Measurements from ENCODE around the gene GYPC. TPM values are rescaled to one million over a fixed set of nuclear protein-coding genes. Genes with fewer than 3 reads are reported as not detected.
"Not testable (repeated sequence)": the region's sequence is repeated elsewhere in the genome, so short reads cannot be mapped to it uniquely, and the experiment has no call there.

GYPC gene
- total and polyA plus RNA-seq, 4 donors = 8.7 to 419 (median 12.3) TPM

GRCh38 chr2:126645211-126645618 is 10.7 kb upstream of the GYPC start:
- H3K9ac ChIP-seq (ENCODE audit: low read depth in 1 of 2, low read length in 2 of 2) = no peak overlapping the region
- H3K36me3 ChIP-seq (ENCODE audit: control insufficient read depth in 4 of 4, insufficient read depth in 3 of 4, low read depth in 1 of 4, low read length in 3 of 4) = no peaks in the 10 kb centered on the region
- H3K27me3 ChIP-seq (ENCODE audit: control insufficient read depth in 4 of 4, insufficient read depth in 4 of 4, low read length in 3 of 4) = no peaks in the 10 kb centered on the region
- 86% methylated on average over 1 of the region's 1 CpG for WGBS
- no peak overlapping the region for H3K27ac ChIP-seq (ENCODE audit: low read depth in 1 of 2, low read length in 2 of 2)
- peak; percentile 65 for DNase-seq (ENCODE audit: low spot score)
- no peak overlapping the region for H3K4me3 ChIP-seq (ENCODE audit: low read depth in 1 of 3, low read length in 3 of 3)
- H3K9me3 ChIP-seq (ENCODE audit: control insufficient read depth in 4 of 4, low read length in 3 of 4) = no peaks in the 10 kb centered on the region
- no peaks in the 10 kb centered on the region for H3K4me1 ChIP-seq (ENCODE audit: control insufficient read depth in 4 of 4, insufficient read depth in 4 of 4, low read length in 3 of 4)
- TF ChIP-seq HNF4A (conservative IDR thresholded peaks at IDR 0.05) (no peak), NR2F2 (IDR thresholded peaks at IDR 0.05) (no peak), ATF3 (IDR thresholded peaks at IDR 0.05) (no peak), JUND (IDR thresholded peaks at IDR 0.05) (no peak), EGR1 (IDR thresholded peaks at IDR 0.05; ENCODE audit: low read depth in 2 of 2) (no peak), REST (IDR thresholded peaks at IDR 0.05) (no peak), ZBTB33 (IDR thresholded peaks at IDR 0.05) (no peak), FOXA1 (IDR thresholded peaks at IDR 0.05) (no peak), SP1 (IDR thresholded peaks at IDR 0.05) (no peak)

DNA sequence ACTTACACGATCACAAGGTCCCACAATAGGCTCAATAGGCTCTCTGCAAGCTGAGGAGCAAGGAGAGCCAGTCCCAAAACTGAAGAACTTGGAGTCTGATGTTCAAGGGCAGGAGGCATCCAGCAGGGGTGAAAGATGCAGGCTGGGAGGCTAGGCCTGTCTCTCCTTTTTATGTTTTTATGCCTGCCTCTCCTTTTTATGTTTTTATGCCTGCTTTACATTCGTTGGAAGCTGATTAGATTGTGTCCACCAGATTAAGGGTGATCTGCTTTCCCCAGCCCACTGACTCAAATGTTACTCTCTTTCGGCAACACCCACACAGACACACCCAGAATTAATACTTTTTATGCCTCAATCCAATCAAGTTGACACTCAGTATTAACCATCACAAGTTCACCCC is 9.9 kb upstream of the GYPC start:
- no peaks in the 10 kb centered on the region for H3K9me3 ChIP-seq (ENCODE audit: control insufficient read depth in 4 of 4, low read length in 3 of 4)
- H3K4me3 ChIP-seq (ENCODE audit: low read depth in 1 of 3, low read length in 3 of 3) = no peak overlapping the region
- no peak overlapping the region for H3K9ac ChIP-seq (ENCODE audit: low read depth in 1 of 2, low read length in 2 of 2)
- no peaks in the 10 kb centered on the region for H3K36me3 ChIP-seq (ENCODE audit: control insufficient read depth in 4 of 4, insufficient read depth in 3 of 4, low read depth in 1 of 4, low read length in 3 of 4)
- no peak overlapping the region for H3K27ac ChIP-seq (ENCODE audit: low read depth in 1 of 2, low read length in 2 of 2)
- 72% methylated on average over 3 of the region's 3 CpGs for WGBS
- TF ChIP-seq TAF1 (conservative IDR thresholded peaks at IDR 0.05) = no peak
- no peak for TF ChIP-seq SP1 (IDR thresholded peaks at IDR 0.05)
- TF ChIP-seq HNF4A (conservative IDR thresholded peaks at IDR 0.05) = no peak
- no peak for TF ChIP-seq REST (IDR thresholded peaks at IDR 0.05)
- TF ChIP-seq FOXA2 (IDR thresholded peaks at IDR 0.05) = no peak
- TF ChIP-seq FOXA1 (IDR thresholded peaks at IDR 0.05) = no peak
- no peak for TF ChIP-seq NR2F2 (IDR thresholded peaks at IDR 0.05)
- no peaks in the 10 kb centered on the region for H3K4me1 ChIP-seq (ENCODE audit: control insufficient read depth in 4 of 4, insufficient read depth in 4 of 4, low read length in 3 of 4)
- H3K27me3 ChIP-seq (ENCODE audit: control insufficient read depth in 4 of 4, insufficient read depth in 4 of 4, low read length in 3 of 4) = no peaks in the 10 kb centered on the region
- DNase-seq (ENCODE audit: low spot score) = peak; percentile 37

GRCh38 chr2:126647714-126648344 is 8.1 kb upstream of the GYPC start:
- H3K4me3 ChIP-seq (ENCODE audit: low read depth in 1 of 3, low read length in 3 of 3); H3K27me3 ChIP-seq (ENCODE audit: control insufficient read depth in 4 of 4, insufficient read depth in 4 of 4, low read length in 3 of 4); H3K9ac ChIP-seq (ENCODE audit: low read depth in 1 of 2, low read length in 2 of 2); H3K4me1 ChIP-seq (ENCODE audit: control insufficient read depth in 4 of 4, insufficient read depth in 4 of 4, low read length in 3 of 4); H3K27ac ChIP-seq (ENCODE audit: low read depth in 1 of 2, low read length in 2 of 2); H3K36me3 ChIP-seq (ENCODE audit: control insufficient read depth in 4 of 4, insufficient read depth in 3 of 4, low read depth in 1 of 4, low read length in 3 of 4); H3K9me3 ChIP-seq (ENCODE audit: control insufficient read depth in 4 of 4, low read length in 3 of 4): not testable (repeated sequence)
- DNase-seq (ENCODE audit: low spot score) = peak; percentile 35
- 83% methylated on average over 1 of the region's 1 CpG for WGBS

GRCh38 chr2:126648345-126648786 is 7.6 kb upstream of the GYPC start:
- H3K27ac ChIP-seq (ENCODE audit: low read depth in 1 of 2, low read length in 2 of 2); H3K27me3 ChIP-seq (ENCODE audit: control insufficient read depth in 4 of 4, insufficient read depth in 4 of 4, low read length in 3 of 4); H3K4me1 ChIP-seq (ENCODE audit: control insufficient read depth in 4 of 4, insufficient read depth in 4 of 4, low read length in 3 of 4); H3K9ac ChIP-seq (ENCODE audit: low read depth in 1 of 2, low read length in 2 of 2); H3K36me3 ChIP-seq (ENCODE audit: control insufficient read depth in 4 of 4, insufficient read depth in 3 of 4, low read depth in 1 of 4, low read length in 3 of 4); H3K9me3 ChIP-seq (ENCODE audit: control insufficient read depth in 4 of 4, low read length in 3 of 4); H3K4me3 ChIP-seq (ENCODE audit: low read depth in 1 of 3, low read length in 3 of 3): not testable (repeated sequence)
- 67% methylated on average over 5 of the region's 5 CpGs for WGBS
- DNase-seq (ENCODE audit: low spot score) = peak; percentile 52

Measured in liver (tissue), 9 donors.